H1 (cell line): ENCODE measurements around the gene LRIT2. TPM values are rescaled to one million over a fixed set of nuclear protein-coding genes. Genes with fewer than 3 reads are reported as not detected.

Experiments used
- CHD7 ChIP-seq: fragments of 300-600 bp; sonication (generic); IDR thresholded peaks from 2 replicates; pipeline ENCODE4 v1.7.1; 2012; ENCODE audit warnings: low read length, moderate library complexity, mild to moderate bottlenecking, inconsistent platforms; ENCODE audit not compliant: insufficient replicate concordance
- CTCF ChIP-seq, 3 experiments: IDR thresholded peaks; 1 replicate in 2 of 3; 2 replicates in 1 of 3; pipeline versions ENCODE4 v1.5.1 to v1.6.1; 2011; ENCODE audit warnings: low read length in 3 of 3, mild to moderate bottlenecking in 3 of 3, inconsistent platforms in 2 of 3, low read depth in 1 of 3, moderate library complexity in 1 of 3; ENCODE audit not compliant: insufficient read depth in 1 of 3; ENCODE audit errors: control extremely low read depth in 1 of 3
- GTF2F1 ChIP-seq: IDR thresholded peaks from 2 replicates; pipeline ENCODE4 v1.6.1; 2012; ENCODE audit warnings: low read depth, low read length, improper control_type of control experiment, borderline replicate concordance
- SIRT6 ChIP-seq: IDR thresholded peaks from one replicate; pipeline ENCODE4 v1.7.1; 2012; ENCODE audit warnings: low read length, inconsistent platforms
- TEAD4 ChIP-seq: IDR thresholded peaks from 2 replicates; pipeline ENCODE4 v1.6.1; 2012; ENCODE audit warnings: low read depth, low read length, inconsistent platforms, mixed read lengths
- polyA plus RNA-seq, 7 experiments: library from polyadenylated mRNA; depleted of rRNA in 3 of 7; stranded (reverse) in 5 of 7; unstranded in 2 of 7; fragments of >200 nt in 5 of 7; fragments of 200-250 nt in 2 of 7; gene quantifications; 1 replicate in 5 of 7; 2 replicates in 1 of 7; 4 replicates in 1 of 7; pipeline versions ENCODE4 v1.2.1 to v1.2.3, GENCODE V29; 2011 to 2013; ENCODE audit warnings: missing spikeins in 2 of 7, mixed read lengths in 2 of 7
- total RNA-seq: library from RNA; stranded (reverse); fragmentation: NEBNext Ultra II Directional; extraction: Animal tissue kit (Norgen Biotek cat#: 25700); gene quantifications from 2 replicates; pipeline ENCODE4 v1.2.1, GENCODE V29; 2021

LRIT2 gene
- total and polyA plus RNA-seq, 2 of the 8 experiments (the other 6 are each of a cell fraction or from before 2014, with no cell fraction given) = not detected

- no peak for TF ChIP-seq CHD7
- peak; percentile 80 to 94 (median 88) for TF ChIP-seq CTCF (IDR thresholded peaks at IDR 0.05; ENCODE audit: control extremely low read depth in 1 of 3, insufficient read depth in 1 of 3, low read depth in 1 of 3, low read length in 3 of 3)
- TF ChIP-seq GTF2F1 = peak; percentile 31; the same call in 1 of the 2 replicates
- 0 out of 2 replicates have a peak, but pooled peaks have one; percentile 24 for TF ChIP-seq TEAD4
- no peak for TF ChIP-seq SIRT6
Observed at GRCh38 chr10:84256510-84257342, 31.4 kb upstream of the LRIT2 start (continued).
